A172 (cell line): ENCODE measurements around the gene TOLLIP. TPM values are rescaled to one million over a fixed set of nuclear protein-coding genes. Genes with fewer than 3 reads are reported as not detected.
"Not testable (repeated sequence)": the region's sequence is repeated elsewhere in the genome, so short reads cannot be mapped to it uniquely, and the experiment has no call there.

Experiments
- DNase-seq: peaks from one replicate; pipeline ENCODE4 v3.0.0-alpha.2; 2015; ENCODE audit warnings: low spot score
- total RNA-seq: library from RNA; depleted of rRNA; stranded (reverse); fragments of >200 nt; shearing (Covaris generic); gene quantifications from 2 replicates; pipeline ENCODE4 v1.2.3, GENCODE V29; 2014

The TOLLIP gene
- total RNA-seq, 1 experiment from 2014 or later, result 24.4 TPM

DNA sequence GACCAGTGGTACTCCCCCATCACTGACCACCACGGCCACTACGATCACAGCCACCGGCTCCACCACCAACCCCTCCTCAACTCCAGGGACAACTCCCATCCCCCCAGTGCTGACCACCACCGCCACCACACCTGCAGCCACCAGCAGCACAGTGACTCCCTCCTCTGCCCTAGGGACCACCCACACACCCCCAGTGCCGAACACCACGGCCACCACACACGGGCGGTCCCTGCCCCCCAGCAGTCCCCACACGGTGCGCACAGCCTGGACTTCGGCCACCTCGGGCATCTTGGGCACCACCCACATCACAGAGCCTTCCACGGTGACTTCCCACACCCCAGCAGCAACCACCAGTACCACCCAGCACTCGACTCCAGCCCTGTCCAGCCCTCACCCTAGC lies 62.4 kb downstream of the TOLLIP start:
- not testable (repeated sequence) for DNase-seq

DNA sequence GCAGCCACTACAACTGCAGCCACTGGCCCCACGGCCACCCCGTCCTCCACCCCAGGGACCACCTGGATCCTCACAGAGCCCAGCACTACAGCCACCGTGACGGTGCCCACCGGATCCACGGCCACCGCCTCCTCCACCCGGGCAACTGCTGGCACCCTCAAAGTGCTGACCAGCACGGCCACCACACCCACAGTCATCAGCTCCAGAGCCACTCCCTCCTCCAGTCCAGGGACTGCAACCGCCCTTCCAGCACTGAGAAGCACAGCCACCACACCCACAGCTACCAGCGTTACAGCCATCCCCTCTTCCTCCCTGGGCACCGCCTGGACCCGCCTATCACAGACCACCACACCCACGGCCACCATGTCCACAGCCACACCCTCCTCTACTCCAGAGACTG lies 63.1 kb downstream of the TOLLIP start:
- not testable (repeated sequence) for DNase-seq

DNA sequence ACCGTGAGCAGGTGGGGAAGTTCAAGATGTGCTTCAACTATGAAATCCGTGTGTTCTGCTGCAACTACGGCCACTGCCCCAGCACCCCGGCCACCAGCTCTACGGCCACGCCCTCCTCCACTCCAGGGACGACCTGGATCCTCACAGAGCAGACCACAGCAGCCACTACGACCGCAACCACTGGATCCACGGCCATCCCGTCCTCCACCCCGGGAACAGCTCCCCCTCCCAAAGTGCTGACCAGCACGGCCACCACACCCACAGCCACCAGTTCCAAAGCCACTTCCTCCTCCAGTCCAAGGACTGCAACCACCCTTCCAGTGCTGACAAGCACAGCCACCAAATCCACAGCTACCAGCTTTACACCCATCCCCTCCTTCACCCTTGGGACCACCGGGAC lies 63.7 kb downstream of the TOLLIP start:
- DNase-seq, result not testable (repeated sequence)

DNA sequence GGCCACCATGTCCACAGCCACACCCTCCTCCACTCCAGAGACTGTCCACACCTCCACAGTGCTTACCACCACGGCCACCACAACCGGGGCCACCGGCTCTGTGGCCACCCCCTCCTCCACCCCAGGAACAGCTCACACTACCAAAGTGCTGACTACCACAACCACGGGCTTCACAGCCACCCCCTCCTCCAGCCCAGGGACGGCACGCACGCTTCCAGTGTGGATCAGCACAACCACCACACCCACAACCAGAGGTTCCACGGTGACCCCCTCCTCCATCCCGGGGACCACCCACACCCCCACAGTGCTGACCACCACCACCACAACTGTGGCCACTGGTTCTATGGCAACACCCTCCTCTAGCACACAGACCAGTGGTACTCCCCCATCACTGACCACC lies 64.9 kb downstream of the TOLLIP start:
- DNase-seq, result not testable (repeated sequence)

DNA sequence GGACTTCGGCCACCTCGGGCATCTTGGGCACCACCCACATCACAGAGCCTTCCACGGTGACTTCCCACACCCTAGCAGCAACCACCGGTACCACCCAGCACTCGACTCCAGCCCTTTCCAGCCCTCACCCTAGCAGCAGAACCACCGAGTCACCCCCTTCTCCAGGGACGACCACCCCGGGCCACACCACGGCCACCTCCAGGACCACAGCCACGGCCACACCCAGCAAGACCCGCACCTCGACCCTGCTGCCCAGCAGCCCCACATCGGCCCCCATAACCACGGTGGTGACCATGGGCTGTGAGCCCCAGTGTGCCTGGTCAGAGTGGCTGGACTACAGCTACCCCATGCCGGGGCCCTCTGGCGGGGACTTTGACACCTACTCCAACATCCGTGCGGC lies 65.9 kb downstream of the TOLLIP start:
- DNase-seq, result not testable (repeated sequence)

DNA sequence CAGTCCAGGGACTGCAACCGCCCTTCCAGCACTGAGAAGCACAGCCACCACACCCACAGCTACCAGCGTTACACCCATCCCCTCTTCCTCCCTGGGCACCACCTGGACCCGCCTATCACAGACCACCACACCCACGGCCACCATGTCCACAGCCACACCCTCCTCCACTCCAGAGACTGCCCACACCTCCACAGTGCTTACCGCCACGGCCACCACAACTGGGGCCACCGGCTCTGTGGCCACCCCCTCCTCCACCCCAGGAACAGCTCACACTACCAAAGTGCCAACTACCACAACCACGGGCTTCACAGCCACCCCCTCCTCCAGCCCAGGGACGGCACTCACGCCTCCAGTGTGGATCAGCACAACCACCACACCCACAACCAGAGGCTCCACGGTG lies 66.7 kb downstream of the TOLLIP start:
- DNase-seq, result not testable (repeated sequence)

DNA sequence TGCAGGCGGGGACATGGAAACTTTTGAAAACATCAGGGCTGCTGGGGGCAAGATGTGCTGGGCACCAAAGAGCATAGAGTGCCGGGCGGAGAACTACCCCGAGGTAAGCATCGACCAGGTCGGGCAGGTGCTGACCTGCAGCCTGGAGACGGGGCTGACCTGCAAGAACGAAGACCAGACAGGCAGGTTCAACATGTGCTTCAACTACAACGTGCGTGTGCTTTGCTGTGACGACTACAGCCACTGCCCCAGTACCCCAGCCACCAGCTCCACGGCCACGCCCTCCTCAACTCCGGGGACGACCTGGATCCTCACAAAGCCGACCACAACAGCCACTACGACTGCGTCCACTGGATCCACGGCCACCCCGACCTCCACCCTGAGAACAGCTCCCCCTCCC lies 67.1 kb downstream of the TOLLIP start:
- no peak for DNase-seq

DNA sequence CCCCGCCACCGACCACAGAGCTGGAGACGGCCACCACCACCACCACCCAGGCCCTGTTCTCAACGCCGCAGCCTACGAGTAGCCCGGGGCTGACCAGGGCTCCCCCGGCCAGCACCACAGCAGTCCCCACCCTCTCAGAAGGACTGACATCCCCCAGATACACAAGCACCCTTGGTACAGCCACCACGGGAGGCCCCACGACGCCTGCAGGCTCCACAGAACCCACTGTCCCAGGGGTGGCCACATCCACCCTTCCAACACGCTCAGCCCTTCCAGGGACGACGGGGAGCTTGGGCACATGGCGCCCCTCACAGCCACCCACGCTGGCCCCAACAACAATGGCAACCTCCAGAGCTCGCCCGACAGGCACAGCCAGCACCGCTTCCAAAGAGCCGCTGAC lies 67.7 kb downstream of the TOLLIP start:
- DNase-seq, result no peak

DNA sequence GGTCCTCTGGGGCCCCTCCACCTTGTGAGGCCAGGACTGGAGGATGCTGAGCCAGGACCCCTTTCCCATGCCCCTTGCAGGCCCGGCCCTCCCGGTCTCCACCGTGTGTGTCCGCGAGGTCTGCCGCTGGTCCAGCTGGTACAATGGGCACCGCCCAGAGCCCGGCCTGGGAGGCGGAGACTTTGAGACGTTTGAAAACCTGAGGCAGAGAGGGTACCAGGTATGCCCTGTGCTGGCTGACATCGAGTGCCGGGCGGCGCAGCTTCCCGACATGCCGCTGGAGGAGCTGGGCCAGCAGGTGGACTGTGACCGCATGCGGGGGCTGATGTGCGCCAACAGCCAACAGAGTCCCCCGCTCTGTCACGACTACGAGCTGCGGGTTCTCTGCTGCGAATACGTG lies 68.7 kb downstream of the TOLLIP start:
- DNase-seq, result no peak

DNA sequence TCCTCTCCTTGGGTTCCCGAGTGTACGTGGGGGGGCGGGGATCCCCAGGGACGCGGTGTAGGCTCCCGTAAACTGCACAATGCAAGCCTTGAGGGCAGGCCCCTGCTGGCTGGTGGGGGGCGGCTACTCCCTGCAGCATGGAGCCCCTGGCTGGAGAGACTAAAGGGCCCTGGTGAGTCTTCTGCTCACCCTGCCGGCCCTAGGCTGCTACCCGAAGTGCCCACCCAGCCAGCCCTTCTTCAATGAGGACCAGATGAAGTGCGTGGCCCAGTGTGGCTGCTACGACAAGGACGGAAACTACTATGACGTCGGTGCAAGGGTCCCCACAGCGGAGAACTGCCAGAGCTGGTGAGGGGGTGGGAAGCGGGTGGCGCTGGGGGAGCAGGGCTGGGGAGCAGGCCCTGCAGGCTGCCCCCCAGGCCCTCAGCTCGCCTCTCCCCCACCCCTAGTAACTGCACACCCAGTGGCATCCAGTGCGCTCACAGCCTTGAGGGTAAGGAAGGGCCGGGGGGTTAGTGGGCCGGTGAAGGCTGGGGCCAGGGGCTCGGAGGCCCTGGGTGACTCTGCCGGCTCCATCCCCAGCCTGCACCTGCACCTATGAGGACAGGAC lies 69.7 kb downstream of the TOLLIP start:
- DNase-seq, result no peak

DNA sequence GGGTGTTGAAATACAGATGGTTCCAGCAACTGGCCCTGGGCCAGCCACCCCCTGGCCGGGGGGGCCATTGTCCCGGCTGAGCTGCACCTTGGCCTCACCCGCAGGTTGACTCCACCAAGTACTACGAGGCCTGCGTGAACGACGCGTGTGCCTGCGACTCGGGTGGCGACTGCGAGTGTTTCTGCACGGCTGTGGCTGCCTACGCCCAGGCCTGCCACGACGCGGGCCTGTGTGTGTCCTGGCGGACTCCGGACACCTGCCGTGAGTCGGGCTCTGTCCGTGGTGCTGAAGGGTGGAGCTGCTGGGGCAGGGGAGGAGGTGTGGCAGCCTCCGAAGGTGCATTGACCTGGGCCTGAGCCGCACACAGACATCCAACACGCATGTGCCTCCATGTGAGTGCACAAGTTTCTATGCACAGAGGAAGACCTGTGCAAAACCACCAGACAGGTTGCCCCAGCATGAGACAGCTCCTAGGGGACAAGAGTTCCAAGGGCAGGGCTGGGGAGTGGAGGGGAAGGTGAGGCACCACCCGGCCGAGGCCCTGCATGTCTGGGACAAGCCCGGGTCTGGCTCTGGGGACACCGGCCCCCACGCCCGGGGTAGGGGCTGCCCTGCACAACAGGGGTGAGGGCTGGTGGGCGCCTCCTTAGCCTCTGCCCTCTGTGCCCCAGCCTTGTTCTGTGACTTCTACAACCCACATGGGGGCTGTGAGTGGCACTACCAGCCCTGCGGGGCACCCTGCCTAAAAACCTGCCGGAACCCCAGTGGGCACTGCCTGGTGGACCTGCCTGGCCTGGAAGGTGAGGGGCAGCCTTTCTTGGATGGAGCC lies 70.5 kb downstream of the TOLLIP start:
- DNase-seq, result no peak

DNA sequence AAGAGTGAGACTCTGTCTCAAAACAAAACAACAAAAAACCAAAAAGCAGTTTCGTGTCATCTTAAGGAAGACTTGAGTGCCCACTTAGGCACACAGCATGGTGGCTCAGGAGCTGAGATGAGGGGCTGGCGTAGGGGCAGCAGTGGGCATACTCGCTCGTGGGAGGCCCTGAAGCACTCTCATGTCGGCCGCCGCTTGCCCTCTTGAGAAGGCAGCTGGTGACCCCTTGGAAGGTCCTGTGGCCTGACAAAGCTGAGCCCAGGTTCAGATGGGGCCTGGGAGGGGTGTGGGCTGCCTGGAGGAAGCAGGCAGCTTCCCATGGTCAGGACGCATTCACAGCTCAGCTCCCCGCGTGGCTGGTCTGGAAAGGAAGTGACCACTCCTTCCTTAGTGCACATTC lies 71.6 kb downstream of the TOLLIP start:
- DNase-seq, result no peak

DNA sequence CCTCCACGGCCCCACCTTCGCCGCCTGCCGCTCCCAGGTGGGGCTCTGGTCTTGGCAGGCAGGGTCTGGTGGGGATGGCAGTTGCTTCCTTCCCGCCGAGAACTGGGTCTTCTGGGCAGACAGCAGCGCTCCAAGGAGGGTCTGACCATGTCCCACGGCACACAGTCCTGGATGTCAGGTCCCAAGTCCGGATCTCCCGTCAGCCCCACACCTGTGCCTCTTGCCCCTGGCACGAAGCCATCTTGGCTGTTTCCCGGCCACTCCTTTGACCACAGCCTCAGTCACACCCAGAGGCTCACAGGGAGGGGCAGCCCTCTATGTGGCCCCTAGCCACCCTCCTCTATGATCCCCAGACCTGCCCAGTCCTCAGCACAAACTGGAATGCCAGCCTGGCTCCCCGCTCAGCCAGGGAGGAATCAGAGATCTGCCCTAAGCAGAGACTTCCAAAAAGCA lies 72.3 kb downstream of the TOLLIP start:
- DNase-seq, result no peak

DNA sequence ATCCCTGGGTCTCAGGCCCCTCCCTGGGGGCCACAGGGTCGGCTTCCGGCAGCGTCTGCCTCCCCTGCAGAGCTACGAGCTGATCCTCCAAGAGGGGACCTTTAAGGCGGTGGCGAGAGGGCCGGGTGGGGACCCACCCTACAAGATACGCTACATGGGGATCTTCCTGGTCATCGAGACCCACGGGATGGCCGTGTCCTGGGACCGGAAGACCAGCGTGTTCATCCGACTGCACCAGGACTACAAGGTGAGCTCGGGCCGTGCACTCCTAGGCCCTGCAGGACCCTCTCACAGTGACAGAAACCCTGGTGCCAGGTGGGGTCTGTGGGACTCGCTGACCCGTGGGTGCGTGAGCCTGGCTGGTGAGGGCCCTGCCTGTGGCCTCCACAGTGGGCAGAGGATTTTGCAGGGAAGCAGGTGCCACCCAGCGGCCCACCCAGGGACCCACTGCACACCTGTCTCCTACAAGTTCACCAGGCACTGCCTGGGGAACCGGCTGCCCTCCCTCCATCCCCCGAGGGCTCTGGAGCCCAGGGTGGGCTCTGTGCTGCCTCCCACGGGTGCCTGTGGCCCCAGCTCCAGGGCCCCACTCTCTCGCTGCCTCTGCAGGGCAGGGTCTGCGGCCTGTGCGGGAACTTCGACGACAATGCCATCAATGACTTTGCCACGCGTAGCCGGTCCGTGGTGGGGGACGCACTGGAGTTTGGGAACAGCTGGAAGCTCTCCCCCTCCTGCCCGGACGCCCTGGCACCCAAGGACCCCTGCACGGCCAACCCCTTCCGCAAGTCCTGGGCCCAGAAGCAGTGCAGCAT lies 72.9 kb downstream of the TOLLIP start:
- DNase-seq, result no peak

DNA sequence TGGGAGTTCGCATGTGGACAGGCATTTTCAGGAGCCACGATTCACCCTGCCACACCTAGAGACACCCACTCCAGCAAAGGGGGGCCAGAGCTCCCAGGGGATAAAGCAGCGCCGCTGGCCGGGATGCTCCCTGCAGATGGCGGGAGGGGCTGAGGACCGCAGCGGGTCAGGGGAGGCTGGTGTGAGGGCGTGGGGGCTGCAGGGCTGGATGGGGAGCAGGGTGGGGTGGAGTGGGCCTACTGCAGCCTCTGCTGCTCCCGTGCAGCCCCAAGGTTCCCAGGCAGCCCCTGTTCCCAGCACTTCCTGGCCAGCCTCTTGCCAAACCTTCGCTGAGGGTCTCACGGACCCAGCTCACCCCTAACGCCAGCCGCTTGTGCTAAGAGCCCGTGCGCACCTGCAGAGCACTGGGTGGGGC lies 73.5 kb downstream of the TOLLIP start:
- DNase-seq, result no peak

DNA sequence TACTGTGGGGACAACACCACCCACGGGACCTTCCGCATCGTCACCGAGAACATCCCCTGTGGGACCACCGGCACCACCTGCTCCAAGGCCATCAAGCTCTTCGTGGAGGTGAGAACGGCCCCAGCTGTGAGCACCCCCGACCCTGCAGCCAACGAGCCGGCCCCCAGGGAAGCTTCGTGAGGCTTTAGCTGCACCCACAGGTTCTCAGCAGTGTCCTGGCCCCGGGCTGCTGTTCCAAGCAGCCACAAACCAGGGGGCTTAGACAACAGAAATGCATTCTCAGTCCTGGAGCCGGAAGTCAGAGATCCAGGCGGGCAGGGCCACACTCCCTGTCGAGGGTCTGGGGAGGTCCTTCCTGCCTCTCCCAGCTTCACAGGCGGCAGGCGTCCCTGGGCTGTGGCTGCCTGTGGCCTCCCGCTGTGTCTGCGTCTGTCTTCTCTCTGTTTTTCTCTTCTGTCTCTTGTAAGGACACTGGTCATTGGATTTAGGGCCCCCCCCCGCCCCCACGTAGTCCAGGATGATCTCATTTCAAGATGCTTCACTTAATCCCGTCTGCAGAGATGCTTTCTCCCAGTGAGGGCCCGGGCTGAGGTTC lies 74.0 kb downstream of the TOLLIP start:
- DNase-seq, result no peak

DNA sequence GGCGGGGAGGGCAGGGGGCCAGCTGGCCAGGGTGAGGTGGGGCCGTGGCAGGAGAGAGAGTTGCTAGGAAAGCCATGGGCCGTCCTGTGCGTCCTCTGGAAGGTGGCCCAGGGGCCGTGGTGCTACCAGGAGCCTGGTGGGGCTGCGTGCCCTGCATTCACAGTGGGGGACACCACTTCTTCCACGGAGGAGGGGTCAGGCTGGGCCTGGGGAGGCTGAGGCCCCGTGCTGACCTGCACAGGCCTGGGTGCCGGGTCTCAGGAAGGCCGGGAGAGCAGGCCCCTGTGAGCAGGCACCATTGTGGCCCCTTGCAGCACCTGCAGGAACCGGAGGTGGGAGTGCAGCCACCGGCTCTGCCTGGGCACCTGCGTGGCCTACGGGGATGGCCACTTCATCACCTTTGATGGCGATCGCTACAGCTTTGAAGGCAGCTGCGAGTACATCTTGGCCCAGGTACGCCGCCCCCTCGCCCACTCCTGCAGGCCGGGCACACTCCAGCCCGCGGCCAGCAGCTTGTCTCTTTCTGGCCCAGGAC lies 74.6 kb downstream of the TOLLIP start:
- DNase-seq, result no peak

DNA sequence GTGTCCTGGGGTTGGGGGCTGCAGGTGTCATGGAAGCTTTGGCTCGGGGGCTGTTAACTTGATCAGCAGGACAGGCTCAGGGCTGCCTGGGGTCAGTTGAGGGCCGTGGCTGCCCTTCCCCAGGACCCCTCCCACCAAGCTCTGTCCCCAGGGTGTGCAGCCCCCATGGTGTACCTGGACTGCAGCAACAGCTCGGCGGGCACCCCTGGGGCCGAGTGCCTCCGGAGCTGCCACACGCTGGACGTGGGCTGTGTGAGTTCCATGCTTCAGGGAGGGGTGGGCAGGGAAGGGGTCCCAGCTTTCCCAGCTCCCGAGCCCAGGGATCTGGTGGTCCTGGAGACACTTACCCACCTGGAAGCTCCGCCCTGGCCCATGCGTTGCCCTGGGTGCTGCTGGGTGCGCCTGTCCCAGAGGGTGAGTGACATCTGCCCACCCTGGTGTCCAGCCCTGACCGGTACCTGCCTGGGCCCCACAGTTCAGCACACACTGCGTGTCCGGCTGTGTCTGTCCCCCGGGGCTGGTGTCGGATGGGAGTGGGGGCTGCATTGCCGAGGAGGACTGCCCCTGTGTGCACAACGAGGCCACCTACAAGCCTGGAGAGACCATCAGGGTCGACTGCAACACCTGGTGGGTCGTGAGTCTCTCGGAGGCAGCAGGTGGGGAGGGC lies 75.2 kb downstream of the TOLLIP start:
- DNase-seq, result no peak

DNA sequence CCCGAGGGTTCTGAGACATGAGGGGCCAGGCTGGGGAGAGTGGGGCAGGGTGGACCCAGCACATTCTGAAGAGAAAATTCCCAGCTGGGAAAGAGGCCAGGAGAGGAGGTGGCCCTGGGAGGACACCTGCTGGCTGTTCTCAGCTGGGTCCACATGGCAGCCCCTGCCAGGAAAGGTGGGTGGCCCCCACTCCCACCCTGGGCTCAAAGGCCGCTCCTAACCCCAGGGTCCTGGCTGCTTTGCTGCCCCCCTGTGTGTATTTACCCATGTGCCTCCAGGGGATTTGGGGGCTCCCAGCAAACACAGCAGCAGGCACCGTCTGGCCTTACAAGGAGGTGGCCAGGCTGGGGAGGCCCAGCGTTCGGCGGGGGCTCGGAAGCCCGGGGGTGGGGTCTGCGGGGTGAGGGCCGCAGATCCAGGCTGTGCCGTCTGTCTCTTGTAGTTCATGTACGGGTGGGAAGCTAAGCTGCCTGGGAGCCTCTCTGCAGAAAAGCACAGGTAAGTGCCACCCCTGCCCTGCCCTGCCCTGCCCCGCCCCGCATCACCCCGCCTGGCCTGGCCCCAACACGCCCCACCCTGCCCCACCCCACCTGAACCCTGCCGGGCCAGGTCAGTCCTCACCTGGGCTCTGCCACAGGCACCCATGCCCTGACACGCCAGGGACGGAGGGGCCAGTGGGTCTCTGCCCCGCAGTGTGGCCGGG lies 75.9 kb downstream of the TOLLIP start:
- no peak for DNase-seq

DNA sequence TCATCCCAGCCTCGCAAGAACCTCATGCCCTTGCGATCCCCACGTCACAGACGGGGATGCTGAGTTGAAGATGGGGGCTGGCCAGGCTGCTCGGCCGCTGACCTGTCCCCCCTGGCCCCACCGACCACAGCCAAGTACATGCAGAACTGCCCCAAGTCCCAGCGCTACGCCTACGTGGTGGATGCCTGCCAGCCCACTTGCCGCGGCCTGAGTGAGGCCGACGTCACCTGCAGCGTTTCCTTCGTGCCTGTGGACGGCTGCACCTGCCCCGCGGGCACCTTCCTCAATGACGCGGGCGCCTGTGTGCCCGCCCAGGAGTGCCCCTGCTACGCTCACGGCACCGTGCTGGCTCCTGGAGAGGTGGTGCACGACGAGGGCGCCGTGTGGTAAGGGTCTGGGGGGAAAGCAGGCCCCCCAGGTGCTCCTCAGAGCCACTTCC lies 76.5 kb downstream of the TOLLIP start:
- no peak for DNase-seq
